ENCODE results near the gene PRKRA. TPM values are rescaled to one million over a fixed set of nuclear protein-coding genes. Genes with fewer than 3 reads are reported as not detected.
"Not testable (repeated sequence)": the region's sequence is repeated elsewhere in the genome, so short reads cannot be mapped to it uniquely, and the experiment has no call there.

Gene PRKRA
- total RNA-seq, 1 donor from 2014 or later: 33.3 TPM

GRCh38 chr2:178414266-178415247, 36.4 kb downstream of the PRKRA start:
- peak; percentile 94 to 97 for DNase-seq (ENCODE audit: low read depth in 2 of 2)

GRCh38 chr2:178413472-178414265, 37.3 kb downstream of the PRKRA start:
- DNase-seq (ENCODE audit: low read depth in 2 of 2): peak; percentile 80 to 85

- DNase-seq (ENCODE audit: low read depth in 2 of 2): not testable (repeated sequence)
Measured at GRCh38 chr2:178412453-178412852, 38.5 kb downstream of the PRKRA start.

DNA sequence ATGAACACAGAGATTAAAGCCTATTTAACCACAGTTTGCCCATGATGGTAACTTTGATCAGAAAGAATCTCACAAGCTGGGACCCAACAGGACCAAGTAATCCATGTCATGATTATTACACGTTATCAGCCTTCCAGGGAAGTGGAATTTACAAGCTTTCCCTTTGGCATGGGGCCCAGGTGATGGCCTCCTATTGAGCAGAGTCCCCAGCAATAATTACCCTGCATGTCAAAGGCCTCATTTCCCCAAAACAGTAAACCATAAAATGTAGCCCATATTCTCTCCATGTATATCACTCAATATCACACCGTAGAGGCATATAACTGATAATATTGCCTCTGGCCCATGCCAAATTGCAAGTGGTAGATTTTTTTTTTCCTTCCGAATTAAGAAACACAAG, 38.9 kb downstream of the PRKRA start:
- DNase-seq (ENCODE audit: low read depth in 2 of 2): peak in 1 of 2 donors; percentile 25

GRCh38 chr2:178409261-178409660, 41.7 kb downstream of the PRKRA start:
- DNase-seq (ENCODE audit: low read depth in 2 of 2): no peak

GRCh38 chr2:178404368-178404767, 46.6 kb downstream of the PRKRA start:
- DNase-seq (ENCODE audit: low read depth in 2 of 2): peak; percentile 60 to 99

DNA sequence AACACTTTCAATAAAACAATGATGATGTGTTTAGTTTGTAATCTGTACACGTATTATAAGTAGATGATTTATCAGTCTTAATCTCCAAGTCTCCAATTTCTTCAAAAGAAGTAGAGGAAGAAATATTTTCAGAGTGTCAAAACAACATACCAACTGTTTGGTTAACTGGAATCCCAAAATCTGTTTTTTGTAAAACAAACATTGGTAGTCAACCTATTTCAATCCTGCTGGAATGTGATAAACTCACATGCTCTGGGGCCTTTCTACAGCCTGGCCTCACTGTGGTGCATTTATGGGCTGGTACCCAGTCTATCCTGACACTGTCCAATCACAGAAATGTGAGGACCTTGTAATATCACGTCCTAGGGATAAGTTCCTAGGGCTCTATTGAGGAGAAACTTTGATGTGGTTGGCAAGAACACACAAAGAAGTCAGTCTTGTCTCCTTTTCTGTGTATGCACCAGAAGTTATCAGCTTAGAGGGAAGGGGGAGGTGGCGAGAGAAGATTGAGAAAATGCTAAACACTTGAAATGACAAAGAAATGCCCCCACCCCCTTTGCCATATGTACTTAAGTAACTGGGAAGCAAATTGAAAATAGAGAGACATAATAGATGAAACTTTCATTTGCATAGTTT, 47.2 kb downstream of the PRKRA start:
- no peak for DNase-seq (ENCODE audit: low read depth in 2 of 2)

DNA sequence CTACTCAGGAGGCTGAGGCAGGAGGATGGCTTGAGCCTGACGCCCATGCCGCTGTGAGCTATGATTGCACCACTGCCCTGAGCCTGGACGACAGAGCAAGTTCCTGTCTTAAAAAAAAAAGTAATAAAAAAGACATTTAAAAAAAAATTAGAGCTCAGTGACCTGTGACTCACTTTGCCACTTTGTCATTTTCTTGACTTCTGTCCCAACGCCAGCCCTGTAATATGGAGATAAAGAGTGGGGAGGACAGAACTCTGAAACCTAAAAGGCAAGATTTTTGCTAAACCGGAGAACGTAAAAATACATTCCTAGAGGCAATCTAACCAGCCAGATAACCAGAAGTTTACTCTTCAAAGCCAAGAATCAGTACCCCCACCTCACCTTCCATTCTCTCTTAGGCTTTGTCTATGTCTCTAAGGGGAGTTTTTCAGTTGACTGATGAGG, 49.0 kb downstream of the PRKRA start:
- peak in 1 of 2 donors; percentile 16 for DNase-seq (ENCODE audit: low read depth in 2 of 2)

GRCh38 chr2:178397002-178397605, 53.9 kb downstream of the PRKRA start:
- DNase-seq (ENCODE audit: low read depth in 2 of 2): peak; percentile 61 to 71

DNA sequence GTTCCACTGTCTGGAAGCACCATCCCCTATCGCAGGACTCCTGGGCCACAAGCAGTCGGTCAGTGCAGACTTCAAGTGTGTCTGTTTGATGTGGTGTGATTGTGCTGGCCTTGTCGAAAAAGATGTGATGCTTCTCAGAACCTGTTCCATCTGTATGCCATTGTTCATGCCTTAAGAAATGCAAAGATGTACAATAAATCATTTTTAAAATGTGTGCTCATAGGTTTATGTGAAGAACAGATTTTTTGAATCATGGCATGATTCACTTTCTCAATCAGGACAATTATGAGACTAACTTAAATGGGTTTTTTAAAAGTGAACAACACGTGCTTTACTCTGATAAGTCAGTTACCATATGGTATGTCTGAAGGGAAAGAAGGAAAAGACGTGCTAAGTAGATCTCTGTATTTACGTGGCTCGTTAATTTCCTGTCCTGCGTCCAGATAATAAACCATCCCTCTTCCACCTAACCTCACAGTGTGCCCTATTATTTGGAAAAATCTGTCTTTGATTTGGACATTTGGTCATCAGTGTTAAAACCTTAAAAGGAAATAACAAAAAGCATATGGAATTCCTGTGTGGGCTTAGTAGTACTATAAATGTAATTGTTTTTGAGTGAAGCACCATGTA, 54.9 kb downstream of the PRKRA start:
- no peak for DNase-seq (ENCODE audit: low read depth in 2 of 2)

DNA sequence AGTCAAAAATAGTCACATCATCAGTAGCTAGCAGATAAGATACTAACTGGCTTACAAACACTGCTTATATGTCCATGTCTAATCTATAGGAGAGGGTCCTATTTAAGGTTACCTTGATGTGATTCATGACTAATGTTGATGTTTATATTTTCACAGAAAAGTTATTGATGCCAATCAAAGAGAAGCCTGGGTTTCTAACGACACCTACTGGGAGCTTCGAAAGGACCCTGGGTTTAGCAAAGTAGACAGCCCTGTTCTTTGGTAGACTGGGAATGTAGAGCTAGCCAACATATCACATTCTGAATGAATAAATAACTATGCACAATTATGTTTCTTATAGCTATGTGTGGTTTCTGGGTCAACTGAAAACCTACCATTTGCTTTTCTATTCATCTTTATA, 55.7 kb downstream of the PRKRA start:
- no peak for DNase-seq (ENCODE audit: low read depth in 2 of 2)

- DNase-seq (ENCODE audit: low read depth in 2 of 2): no peak
Measured at GRCh38 chr2:178394859-178395258, 56.1 kb downstream of the PRKRA start.

DNA sequence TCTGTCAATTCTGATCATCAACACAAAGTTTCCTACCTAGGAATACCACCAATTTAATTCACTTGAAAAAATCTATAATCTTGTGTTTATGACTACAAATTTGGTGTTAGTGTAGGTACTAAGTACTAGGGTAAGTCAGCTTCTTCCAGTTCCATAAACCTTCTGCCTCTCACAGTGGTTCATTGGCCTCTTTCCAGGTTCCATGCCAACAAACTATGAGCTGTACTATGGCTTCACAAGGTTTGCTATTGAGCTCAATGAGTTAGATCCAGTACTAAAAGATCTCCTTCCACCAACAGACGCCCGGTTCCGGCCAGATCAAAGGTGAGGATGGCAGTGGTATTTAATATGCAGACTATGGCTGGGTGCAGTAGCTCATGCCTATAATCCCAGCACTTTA, 58.8 kb downstream of the PRKRA start:
- peak; percentile 15 to 35 for DNase-seq (ENCODE audit: low read depth in 2 of 2)

DNA sequence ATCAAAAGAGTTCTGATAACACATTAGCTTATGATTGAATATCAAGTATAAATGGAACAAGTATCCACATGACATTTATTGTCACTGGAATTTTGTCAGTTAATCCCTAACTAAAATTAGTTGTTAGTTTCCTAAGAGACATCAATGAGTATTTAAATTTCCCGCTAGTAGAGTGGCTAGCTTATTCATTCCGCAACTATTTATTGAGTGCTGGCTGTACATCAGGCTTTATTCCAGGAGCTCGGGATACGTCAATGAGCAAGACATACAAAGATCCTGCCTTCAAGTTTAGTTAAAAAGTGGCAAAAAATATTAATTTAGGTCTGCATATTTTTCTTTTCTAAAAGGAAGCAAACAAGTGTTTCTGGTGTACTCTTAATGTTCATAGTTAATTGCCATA, 59.3 kb downstream of the PRKRA start:
- no peak for DNase-seq (ENCODE audit: low read depth in 2 of 2)

GRCh38 chr2:178388287-178388686, 62.7 kb downstream of the PRKRA start:
- DNase-seq (ENCODE audit: low read depth in 2 of 2): no peak

- DNase-seq (ENCODE audit: low read depth in 2 of 2): peak; percentile 72 to 87
Measured at GRCh38 chr2:178386986-178387597, 63.9 kb downstream of the PRKRA start.

- no peak for DNase-seq (ENCODE audit: low read depth in 2 of 2)
Measured at GRCh38 chr2:178385595-178386148, 65.3 kb downstream of the PRKRA start.

DNA sequence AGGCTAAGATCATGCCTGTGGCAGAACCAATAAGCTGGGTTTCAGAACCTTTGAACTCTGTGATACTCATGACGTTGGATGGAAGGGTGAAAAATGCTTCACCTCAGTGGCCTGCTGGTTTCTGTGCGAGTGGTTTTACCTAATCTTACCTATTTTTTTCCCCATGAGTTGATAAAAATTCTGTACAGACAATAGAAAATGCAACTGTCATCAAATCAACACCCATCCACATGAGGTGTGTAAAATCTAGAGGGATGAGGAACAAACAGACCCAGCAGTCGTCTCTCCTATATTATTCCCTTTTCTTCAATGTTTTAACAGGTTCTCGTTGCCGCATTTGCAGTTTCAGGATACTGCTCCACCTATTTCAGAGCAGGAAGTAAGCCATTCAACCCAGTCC, 67.3 kb downstream of the PRKRA start:
- no peak for DNase-seq (ENCODE audit: low read depth in 2 of 2)
